Measurements from ENCODE around the gene HDGF.

HDGF gene

DNA sequence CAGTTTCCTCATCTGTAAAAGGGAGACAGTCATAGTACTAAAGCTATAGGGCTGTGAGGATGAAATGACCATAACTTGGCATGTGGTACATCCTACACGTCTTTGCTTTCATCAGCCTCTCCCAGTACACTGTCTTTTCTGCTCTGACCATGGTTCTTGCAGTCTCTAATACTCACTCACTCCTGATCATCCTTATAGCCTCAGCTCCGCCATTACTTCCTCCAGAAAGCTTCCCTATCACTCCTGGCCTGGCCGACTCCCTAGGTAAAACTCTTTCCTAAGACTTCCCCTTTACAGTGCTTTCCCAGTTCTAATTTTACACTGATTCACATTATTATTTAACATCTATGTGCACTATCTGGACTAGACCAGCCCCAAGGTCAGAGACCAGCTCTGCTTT is 5.6 kb downstream of the HDGF start:
- DNase-seq (ENCODE audit: low read depth): no peak
- H3K4me3 ChIP-seq (ENCODE audit: low read depth, low read length): no peak overlapping the region
- TF ChIP-seq, protein P1, sequence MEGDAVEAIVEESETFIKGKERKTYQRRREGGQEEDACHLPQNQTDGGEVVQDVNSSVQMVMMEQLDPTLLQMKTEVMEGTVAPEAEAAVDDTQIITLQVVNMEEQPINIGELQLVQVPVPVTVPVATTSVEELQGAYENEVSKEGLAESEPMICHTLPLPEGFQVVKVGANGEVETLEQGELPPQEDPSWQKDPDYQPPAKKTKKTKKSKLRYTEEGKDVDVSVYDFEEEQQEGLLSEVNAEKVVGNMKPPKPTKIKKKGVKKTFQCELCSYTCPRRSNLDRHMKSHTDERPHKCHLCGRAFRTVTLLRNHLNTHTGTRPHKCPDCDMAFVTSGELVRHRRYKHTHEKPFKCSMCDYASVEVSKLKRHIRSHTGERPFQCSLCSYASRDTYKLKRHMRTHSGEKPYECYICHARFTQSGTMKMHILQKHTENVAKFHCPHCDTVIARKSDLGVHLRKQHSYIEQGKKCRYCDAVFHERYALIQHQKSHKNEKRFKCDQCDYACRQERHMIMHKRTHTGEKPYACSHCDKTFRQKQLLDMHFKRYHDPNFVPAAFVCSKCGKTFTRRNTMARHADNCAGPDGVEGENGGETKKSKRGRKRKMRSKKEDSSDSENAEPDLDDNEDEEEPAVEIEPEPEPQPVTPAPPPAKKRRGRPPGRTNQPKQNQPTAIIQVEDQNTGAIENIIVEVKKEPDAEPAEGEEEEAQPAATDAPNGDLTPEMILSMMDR (IDR thresholded peaks at IDR 0.05; ENCODE audit: low read depth, low read length, missing control alignments): no peak

DNA sequence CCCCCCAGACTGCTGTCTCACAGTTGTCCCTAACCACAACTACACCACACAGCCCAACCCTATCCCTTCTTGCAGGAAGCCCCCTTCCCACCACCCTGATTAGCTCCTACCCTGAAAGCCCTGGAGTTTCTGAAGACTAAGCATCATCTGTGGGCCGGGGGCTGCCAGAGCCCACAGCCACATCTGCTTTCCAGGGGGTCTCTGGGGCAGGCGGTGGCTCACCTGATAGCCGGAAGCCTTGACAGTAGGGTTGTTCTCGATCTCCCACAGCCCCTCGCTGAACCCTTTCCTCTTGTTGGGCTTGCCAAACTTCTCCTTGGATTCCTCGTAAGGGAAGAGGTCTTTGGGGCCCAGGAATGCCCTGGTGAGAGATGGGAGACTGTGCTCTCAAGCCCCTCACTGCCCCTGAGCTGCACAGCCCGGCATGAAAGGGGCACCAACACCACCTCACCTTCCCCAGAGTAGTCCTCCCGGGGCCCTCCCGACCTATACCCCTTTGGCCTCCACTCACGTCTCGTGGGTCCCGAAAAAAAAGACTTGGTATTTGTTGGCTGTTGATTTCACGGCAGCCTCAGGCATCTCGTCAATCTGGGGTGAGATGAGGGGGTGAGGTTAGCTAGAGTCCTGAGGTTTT is 6.6 kb downstream of the HDGF start:
- DNase-seq (ENCODE audit: low read depth): no peak
- no peak overlapping the region for H3K4me3 ChIP-seq (ENCODE audit: low read depth, low read length)
- TF ChIP-seq, protein P1 (IDR thresholded peaks at IDR 0.05; ENCODE audit: low read depth, low read length, missing control alignments): no peak

DNA sequence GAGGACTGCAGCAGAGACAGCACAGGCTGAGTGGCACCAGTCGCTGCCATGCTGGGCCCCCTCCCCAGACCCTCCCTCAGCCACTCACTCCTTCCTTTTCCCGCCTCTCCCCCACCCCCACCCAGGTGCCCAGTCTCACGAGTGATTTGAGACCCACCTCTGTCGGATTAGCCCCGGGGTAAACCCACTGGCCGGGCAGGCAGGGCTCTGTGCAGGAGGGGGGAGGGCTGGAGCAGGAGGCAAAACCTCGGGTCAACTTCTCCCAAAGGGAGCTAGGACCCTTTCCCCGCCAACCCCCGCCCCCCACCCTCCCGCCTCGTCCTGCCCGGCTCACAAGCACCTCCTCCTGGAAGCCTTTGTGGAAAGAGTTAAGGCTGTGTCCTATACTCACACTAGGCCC is 7.1 kb downstream of the HDGF start:
- DNase-seq (ENCODE audit: low read depth): no peak
- H3K4me3 ChIP-seq (ENCODE audit: low read depth, low read length): no peak overlapping the region
- TF ChIP-seq, protein P1 (IDR thresholded peaks at IDR 0.05; ENCODE audit: low read depth, low read length, missing control alignments): no peak

DNA sequence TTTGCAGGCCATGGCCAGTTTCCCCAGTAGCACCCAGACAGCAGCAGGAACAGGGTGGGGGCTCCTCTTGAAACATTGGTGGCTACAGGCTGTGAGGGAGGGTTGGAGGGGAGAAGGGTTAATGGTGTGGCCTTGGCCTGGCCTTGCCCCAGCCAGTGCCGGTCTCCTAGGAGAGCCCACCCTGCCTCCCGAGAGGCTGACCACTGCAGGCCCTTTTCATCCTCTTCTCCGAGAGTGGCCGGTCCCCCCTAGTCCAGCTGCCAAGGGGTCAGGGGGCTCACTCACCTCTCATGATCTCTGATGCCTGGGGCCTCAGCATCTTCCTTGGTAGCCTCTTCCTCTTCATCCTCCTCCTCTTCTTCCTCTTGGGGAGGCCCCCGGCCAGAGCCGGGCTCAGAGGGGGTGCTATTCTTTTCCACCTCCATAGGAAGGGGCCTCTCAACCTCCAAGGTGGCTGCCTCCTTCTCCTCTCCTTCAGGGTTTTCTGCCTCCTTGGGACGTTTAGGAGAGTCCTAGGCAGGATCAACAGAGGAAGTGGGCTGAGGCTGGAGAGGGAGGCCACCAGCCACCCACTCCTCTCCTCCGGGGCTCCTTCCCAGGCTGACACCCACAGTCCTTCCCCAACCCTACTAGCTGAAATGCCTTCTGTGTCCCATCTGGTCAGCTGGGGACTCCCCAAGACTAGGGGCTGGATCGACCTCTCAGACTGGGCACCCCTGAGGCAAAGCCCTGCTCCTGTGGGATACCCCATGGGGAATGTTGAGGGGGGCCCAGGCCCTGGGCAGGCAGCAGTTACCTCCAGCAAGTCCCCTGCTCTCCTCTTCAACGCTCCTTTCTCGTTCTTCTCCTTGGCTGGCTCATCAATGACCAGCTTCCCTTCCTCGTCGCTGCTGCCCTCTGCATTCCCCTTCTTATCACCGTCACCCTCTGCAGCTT is 7.8 kb downstream of the HDGF start:
- DNase-seq (ENCODE audit: low read depth): no peak

DNA sequence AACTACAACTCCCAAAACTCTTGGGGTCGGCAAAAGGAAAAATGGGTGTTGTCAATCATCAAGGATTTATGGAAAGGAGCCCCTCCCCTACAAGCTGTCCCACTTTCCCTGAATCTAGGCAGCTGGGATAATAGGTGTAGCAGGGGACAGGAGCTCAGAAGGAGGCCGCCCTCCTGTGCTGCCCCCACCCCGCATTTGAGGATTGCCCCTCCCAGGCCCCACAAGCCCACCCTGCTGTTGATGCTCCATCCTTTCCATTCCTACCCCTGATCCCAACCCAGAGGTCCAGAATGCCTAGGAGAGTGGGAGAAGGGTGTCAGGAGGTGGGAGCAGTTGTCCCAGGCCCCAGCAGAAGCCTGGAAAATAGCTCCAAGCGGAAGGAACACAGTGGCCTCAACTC is 8.7 kb downstream of the HDGF start:
- H3K4me3 ChIP-seq (ENCODE audit: low read depth, low read length): no peak overlapping the region
- DNase-seq (ENCODE audit: low read depth): no peak
- TF ChIP-seq, protein P1 (IDR thresholded peaks at IDR 0.05; ENCODE audit: low read depth, low read length, missing control alignments): no peak

More for the DNA sequence above, 7.8 kb downstream of the HDGF start:
- TF ChIP-seq, protein P1 (IDR thresholded peaks at IDR 0.05; ENCODE audit: low read depth, low read length, missing control alignments): no peak
- no peak overlapping the region for H3K4me3 ChIP-seq (ENCODE audit: low read depth, low read length)

DNA sequence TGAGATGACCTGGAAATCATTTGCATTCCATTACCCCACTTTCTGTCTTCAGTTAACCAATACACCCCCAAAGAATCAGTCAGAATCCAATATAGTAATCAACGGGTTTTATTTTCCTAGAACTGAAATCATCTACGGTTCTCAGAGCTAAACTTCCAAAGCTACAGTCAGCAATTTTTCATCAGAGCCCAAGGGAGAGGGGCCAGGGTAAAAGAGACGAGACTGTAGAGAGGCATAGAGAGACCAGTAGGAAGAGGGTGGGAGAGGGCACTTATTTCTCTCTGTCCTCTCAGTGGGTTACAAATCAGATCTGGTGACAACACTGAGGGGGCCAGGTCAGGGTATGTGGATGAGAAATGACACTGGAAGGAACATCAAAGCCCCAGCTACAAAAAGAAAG is 9.5 kb downstream of the HDGF start:
- no peak overlapping the region for H3K4me3 ChIP-seq (ENCODE audit: low read depth, low read length)
- TF ChIP-seq, protein P1 (IDR thresholded peaks at IDR 0.05; ENCODE audit: low read depth, low read length, missing control alignments): no peak
- DNase-seq (ENCODE audit: low read depth): no peak
